Activated CD4-positive, alpha-beta memory T cell treated with anti-CD3 and anti-CD28 coated beads for 36 hours (primary cell): ENCODE results near the gene JAKMIP1. TPM values are rescaled to one million over a fixed set of nuclear protein-coding genes. Genes with fewer than 3 reads are reported as not detected.
A peak's percentile ranks its signal among the peaks of the same experiment; 100 is the strongest.

Experiments used
- CTCF ChIA-PET: fragments of 350-600 bp; sonication (Branson Sonifier 250); formaldehyde crosslinking; loops from one replicate; lab custom pipeline; 2021; ENCODE audit warnings: antibody characterized with exemption, inconsistent platforms; lab: Charles Lee
- POLR2A ChIA-PET: fragments of 350-600 bp; sonication (Branson Sonifier 250); formaldehyde crosslinking; loops from one replicate; lab custom pipeline; 2021; ENCODE audit warnings: antibody characterized with exemption; lab: Charles Lee
- DNase-seq: peaks from one replicate; pipeline ENCODE4 v3.0.0-alpha.2; 2020
- H3K27ac Mint-ChIP-seq: one replicate; pipeline ENCODE4 v1.8.0; 2021; ENCODE audit warnings: mixed read lengths
- H3K27me3 Mint-ChIP-seq: one replicate; pipeline ENCODE4 v1.8.0; 2021; ENCODE audit warnings: mixed read lengths
- H3K36me3 Mint-ChIP-seq: one replicate; pipeline ENCODE4 v1.8.0; 2021; ENCODE audit warnings: mixed read lengths
- H3K4me1 Mint-ChIP-seq: one replicate; pipeline ENCODE4 v1.8.0; 2021; ENCODE audit warnings: low read depth, mixed read lengths
- H3K4me3 Mint-ChIP-seq: one replicate; pipeline ENCODE4 v1.8.0; 2021; ENCODE audit warnings: mild to moderate bottlenecking, mixed read lengths
- H3K9me3 Mint-ChIP-seq: one replicate; pipeline ENCODE4 v1.8.0; 2021; ENCODE audit warnings: mixed read lengths
- intact Hi-C: fragments of 100-400 bp; cut with micrococcal nuclease; formaldehyde crosslinking; loops from one replicate; pipeline ENCODE4 v1.15.1; 2023
- total RNA-seq, 2 experiments: library from RNA; stranded (reverse); gene quantifications; one replicate each; pipeline ENCODE4 v1.2.3, GENCODE V29; 2021

Gene JAKMIP1
- 10 to 100 TPM; 17.7 to 18.1 TPM for total RNA-seq

DNA sequence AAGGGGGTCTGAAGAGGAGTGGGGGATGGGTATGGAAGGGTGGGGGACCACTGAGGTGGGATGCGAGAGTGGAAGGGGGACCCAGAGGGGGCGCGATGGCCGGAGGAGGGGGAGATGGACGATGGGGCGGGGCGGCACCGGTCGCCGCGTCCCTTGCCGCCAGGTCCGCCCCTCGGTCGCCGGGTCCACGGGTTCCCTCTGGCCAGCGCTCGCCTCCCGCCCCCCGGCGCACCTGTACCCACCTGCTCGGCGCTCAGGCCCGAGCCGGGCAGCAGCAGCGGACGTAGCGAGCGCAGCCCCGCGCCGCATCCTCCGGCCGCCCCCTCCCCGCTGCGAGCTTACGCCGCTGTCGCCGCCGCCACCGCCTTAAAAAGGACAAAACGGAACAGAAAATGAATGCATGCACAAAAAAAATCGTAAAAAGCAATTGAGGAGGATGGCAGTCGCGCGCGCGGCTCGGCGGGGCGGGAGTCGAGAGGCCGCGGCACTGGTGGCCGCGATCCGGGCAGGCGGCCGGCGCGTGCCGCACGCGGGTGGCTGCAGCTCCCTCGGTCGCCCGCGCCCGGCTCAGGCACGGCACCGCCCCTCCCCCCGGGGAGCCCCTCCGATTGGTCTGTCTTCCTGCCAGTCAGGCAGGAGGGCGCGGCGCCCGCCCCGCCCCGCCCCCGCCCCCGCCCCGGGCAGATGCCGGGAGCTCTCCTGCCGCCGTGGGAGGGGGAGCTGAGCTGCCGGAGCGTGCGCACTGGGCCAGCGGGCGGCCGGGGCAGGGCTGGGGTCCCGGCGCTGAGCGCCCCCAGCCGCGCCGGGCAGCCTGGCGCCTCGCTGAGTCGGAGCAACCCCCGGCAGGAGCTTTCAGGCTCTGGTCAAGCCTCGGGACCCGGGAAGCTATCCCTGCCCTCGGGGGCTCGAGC, at the start of gene JAKMIP1:
Gene JAKMIP1, minus strand, starts transcription at position 539 of the 911 bp plus-strand sequence. CDS start 87,699 bp downstream, outside the sequence.
- peaks cover 15% of the 10 kb centered on the region for H3K27me3 Mint-ChIP-seq
- intact Hi-C loops: no loop called here
- DNase-seq: peak; percentile 93
- ChIA-PET POLR2A (interaction anchor here (0.8 to 5.0 kb wide), 5 partner anchors 17 to 69 kb away, joined by 3 to 60 read pairs (median 6); partner anchors contain the start of gene WFS1), CTCF (interaction anchor here (0.9 to 2.6 kb wide), 6 partner anchors 17 to 131 kb away, joined by 3 to 6 read pairs (median 3); partner anchors contain the start of gene WFS1)
- H3K4me3 Mint-ChIP-seq: peak within 1 kb of the TSS; percentile 80
- peak within 1 kb of the TSS; percentile 74 for H3K27ac Mint-ChIP-seq
- H3K9me3 Mint-ChIP-seq: peaks cover 8% of the 10 kb centered on the region
- H3K36me3 Mint-ChIP-seq: peaks cover 7% of the 10 kb centered on the region
- peaks cover 35% of the 10 kb centered on the region for H3K4me1 Mint-ChIP-seq

DNA sequence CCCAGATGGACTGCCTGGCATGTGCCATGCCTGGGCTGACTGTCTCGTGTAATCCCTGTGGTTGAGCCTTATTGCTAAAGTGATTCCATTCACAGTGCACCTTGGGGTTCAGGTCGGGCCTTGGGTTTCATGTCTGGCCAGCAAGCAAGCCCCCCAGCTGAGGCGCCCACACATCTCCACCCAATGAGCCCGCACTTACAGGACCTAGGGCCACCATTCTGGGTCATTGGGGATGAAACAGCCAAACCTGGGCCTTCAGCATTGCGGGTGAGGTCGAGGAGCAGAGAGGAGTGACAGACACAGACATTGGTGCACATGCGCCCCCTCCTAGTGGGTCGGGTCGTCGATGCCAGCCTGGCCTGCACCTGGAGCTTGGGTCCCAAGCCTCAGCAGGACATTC, 48.0 kb upstream of the JAKMIP1 start:
- ChIA-PET CTCF (interaction anchor here (1.7 to 18.2 kb wide), 5 partner anchors 14 to 250 kb away, joined by 11 to 505 read pairs (median 64); no protein-coding TSS in a partner anchor), POLR2A (no interaction called here)
- H3K4me1 Mint-ChIP-seq: no peaks in the 10 kb centered on the region
- H3K27ac Mint-ChIP-seq: no peak overlapping the region
- intact Hi-C loops: no loop called here
- DNase-seq: no peak
- peaks cover 3% of the 10 kb centered on the region for H3K36me3 Mint-ChIP-seq
- peaks cover 14% of the 10 kb centered on the region for H3K9me3 Mint-ChIP-seq
- no peak overlapping the region for H3K4me3 Mint-ChIP-seq
- peaks cover 42% of the 10 kb centered on the region for H3K27me3 Mint-ChIP-seq

DNA sequence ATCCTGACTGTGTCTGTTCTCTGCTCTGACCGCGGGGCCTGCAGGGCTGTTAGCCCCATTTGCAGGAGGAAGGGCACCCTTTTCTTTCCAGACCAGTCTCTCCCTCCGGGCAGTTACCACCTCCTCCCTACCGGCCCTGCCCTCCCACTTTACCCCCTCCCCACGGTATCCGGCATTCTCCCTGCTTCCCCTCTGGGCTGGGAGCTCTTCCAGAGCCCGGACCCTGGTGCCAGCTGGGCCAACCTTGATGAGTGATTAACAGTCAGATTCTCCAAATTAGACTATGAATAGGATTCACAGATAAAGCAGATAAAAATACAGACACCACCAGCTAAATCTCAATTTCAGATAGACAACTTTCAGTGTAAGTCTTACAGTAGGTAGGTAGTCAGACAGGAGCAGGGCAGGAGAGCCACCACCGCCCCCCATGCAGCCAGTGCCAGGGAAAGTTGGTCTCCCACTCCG, 45.9 kb upstream of the JAKMIP1 start:
- Mint-ChIP-seq H3K27ac (no peak overlapping the region), H3K9me3 (peaks cover 14% of the 10 kb centered on the region), H3K4me1 (no peaks in the 10 kb centered on the region), H3K36me3 (peaks cover 3% of the 10 kb centered on the region), H3K4me3 (no peak overlapping the region), H3K27me3 (peaks cover 57% of the 10 kb centered on the region)
- no peak for DNase-seq
- intact Hi-C loops: no loop called here
- POLR2A ChIA-PET: no interaction called here
- CTCF ChIA-PET: interaction anchor here (18.2 kb wide), 1 partner anchor 82 kb away, joined by 505 read pairs; no protein-coding TSS in a partner anchor

DNA sequence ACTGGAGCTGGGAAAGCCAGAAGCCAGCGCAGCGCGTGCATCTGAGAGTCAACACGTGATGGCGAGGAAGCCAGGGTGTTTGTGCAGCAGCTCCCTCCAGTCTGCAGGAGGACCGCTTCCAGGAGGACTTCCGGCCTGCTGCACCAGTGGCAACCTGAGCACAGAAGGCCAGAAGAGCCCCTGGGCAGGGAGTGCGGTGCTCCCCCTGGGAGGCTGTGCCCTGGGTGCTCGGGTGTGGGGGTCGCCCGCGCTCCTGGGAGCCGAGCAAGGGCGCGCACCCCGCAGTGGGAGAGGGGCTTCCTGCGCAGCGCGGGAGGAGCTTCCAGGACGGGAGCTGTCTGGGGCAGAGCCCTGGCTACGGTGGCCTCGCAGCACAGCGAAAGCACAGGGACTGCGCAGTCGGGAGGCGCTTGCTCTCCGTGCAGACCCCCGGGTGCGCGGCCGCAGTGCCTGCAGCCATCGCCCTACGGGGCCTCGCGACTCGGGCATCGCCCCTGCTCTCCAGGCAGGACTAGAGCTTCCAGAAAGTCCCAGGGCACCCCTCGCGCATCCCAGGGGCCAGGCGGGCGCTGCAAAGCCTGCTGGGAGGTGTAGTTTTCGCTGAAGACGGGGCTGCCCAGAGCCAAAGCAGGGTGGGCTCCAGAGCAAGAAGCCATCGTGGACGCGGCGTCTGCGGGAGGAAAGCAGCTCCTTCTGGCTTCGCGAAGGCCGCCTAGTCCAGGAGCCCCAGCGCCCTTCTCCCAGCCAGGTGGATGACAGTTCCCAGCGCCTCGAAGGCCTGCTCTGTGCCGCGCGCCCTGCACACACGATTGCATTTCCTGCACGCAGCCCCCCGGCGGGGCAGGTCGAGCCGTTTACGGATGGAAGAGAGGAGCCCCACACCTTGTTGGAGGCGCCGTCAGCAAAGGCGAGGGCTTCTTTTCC, 45.2 kb upstream of the JAKMIP1 start:
- peaks cover 14% of the 10 kb centered on the region for H3K9me3 Mint-ChIP-seq
- intact Hi-C loops: no loop called here
- ChIA-PET POLR2A (no interaction called here), CTCF (interaction anchor here (18.2 kb wide), 1 partner anchor 82 kb away, joined by 505 read pairs; no protein-coding TSS in a partner anchor)
- H3K4me3 Mint-ChIP-seq: no peak overlapping the region
- H3K4me1 Mint-ChIP-seq: no peaks in the 10 kb centered on the region
- H3K27me3 Mint-ChIP-seq: peaks cover 53% of the 10 kb centered on the region
- H3K36me3 Mint-ChIP-seq: peaks cover 3% of the 10 kb centered on the region
- no peak for DNase-seq
- H3K27ac Mint-ChIP-seq: no peak overlapping the region

DNA sequence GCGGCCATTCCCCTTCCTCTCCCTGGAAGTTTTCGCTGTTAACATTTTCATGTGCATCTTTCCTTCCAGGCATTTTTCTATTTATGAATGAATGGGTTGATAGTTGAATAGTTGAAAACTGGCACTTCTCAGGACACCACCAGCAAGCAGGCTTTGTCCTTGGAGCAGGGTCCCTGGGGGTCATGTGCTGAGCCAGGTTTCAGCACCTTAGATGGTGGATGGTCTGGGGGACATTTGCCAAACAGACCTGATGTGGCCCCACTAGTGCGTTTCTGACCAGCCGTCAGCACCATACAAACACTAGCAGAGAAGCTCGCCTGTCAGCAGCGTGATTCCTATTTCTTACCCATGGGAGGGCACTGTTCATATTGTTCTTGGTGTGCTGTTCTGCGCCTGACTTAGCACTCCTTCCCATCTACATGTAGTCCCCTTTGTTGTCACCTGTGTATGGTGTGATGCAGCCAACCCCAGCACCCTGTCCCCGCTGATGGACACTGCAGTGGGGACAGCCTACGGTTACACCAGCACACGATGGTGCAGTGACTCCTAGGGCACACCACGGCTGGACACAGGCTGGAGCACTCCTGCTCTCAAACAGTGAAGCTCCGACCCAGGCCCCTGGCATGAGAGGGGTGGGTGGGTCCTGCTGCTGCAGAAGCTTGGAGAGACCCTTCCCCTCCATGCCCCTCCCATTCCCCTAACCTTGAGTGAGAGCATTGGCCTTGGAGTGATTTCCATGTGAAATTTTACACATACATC, 42.1 kb upstream of the JAKMIP1 start:
- POLR2A ChIA-PET: no interaction called here
- DNase-seq: no peak
- intact Hi-C loops: no loop called here
- H3K27me3 Mint-ChIP-seq: peaks cover 44% of the 10 kb centered on the region
- CTCF ChIA-PET: no interaction called here
- H3K4me1 Mint-ChIP-seq: no peaks in the 10 kb centered on the region
- no peak overlapping the region for H3K4me3 Mint-ChIP-seq
- H3K9me3 Mint-ChIP-seq: peaks cover 14% of the 10 kb centered on the region
- no peak overlapping the region for H3K27ac Mint-ChIP-seq
- H3K36me3 Mint-ChIP-seq: peaks cover 3% of the 10 kb centered on the region

DNA sequence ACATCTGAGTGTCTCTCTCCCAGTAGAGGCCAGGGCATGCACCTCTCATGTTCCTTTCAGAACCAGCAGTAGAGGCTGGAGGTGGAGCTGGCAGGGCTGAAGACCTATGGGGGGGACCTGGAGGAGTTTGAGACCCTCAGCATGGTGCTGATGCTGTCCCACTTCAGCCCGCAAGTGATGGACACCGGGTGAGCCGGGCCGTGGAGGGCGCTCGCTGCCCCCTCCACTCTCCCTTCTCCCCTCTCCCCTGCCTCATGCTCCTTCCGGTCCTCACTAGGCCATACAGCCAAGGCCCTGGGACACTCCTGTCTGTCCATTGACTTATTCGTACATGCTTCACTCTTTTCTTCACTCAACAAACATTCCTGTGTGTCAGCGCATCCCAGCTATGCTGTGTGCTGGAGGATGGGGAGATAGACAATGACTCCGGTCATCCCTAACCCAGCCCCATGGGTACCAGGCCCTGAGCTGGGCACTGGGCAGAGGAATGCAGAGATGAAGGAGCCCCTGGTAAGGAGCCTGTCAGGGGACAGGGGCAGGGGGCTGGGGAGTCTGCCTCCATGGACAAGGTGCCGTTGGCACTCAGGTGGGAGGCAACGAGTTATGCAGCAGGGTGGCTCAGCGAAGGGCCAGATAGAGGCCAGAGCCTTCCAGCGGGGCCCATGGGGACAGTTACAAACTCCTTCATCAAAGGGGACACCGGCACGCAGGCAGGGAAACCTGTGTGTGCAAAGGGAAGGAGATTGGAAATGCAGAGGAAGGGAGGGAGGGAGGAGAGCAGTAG, 40.9 kb upstream of the JAKMIP1 start:
- no peak overlapping the region for H3K4me3 Mint-ChIP-seq
- peaks cover 14% of the 10 kb centered on the region for H3K9me3 Mint-ChIP-seq
- no peak overlapping the region for H3K27ac Mint-ChIP-seq
- intact Hi-C loops: no loop called here
- H3K36me3 Mint-ChIP-seq: peaks cover 3% of the 10 kb centered on the region
- ChIA-PET POLR2A (no interaction called here), CTCF (interaction anchor here (4.1 kb wide), 1 partner anchor 9 kb away, joined by 27 read pairs; no protein-coding TSS in a partner anchor)
- DNase-seq: no peak
- H3K4me1 Mint-ChIP-seq: no peaks in the 10 kb centered on the region
- peaks cover 35% of the 10 kb centered on the region for H3K27me3 Mint-ChIP-seq

DNA sequence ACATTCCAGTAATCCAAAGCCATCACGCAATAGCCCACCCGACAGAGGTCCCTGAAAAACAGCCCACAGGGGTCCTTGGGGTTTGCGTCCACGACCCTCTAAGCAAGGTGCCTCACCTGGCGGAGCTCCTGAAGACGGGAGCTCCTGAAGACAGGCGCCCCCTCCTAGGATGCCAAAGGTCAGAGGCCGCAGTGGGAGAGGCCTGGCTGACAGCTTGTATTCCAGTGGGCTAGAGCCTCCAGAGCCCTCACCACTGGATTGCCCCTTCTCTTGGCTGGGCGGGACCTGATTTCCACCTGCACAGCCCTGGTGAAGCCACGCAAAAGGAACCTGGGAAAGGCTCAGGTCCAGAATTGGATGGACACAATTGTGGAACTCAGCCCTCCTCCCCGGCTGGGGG, 39.6 kb upstream of the JAKMIP1 start:
- no peak for DNase-seq
- no peak overlapping the region for H3K4me3 Mint-ChIP-seq
- H3K9me3 Mint-ChIP-seq: peaks cover 14% of the 10 kb centered on the region
- CTCF ChIA-PET: interaction anchor here (4.1 kb wide), 1 partner anchor 10 kb away, joined by 27 read pairs; no protein-coding TSS in a partner anchor
- H3K4me1 Mint-ChIP-seq: no peaks in the 10 kb centered on the region
- peaks cover 31% of the 10 kb centered on the region for H3K27me3 Mint-ChIP-seq
- H3K36me3 Mint-ChIP-seq: peaks cover 3% of the 10 kb centered on the region
- POLR2A ChIA-PET: no interaction called here
- no peak overlapping the region for H3K27ac Mint-ChIP-seq
- intact Hi-C loops: no loop called here

DNA sequence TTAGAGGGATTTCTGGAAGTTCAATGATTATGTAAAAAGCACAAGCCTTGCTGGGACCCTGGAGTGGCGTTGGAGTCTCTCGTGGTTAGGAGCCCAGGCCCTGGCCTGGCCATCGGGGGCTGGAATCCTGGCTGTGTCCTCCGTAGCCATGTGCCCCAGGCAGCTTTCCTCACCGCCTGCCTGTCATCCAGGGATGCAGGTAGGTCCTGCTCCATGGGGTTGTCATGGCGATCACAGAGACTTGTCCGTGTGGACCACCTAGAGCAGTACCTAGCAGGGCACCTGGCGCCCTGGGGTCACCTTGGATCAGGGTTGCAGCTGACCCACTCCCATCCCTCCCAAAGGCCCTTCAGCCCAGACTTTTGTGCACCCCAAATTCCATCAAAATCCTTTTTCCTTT, 39.1 kb upstream of the JAKMIP1 start:
- intact Hi-C loops: no loop called here
- ChIA-PET CTCF (interaction anchor here (4.1 kb wide), 1 partner anchor 11 kb away, joined by 27 read pairs; no protein-coding TSS in a partner anchor), POLR2A (no interaction called here)
- H3K4me1 Mint-ChIP-seq: no peaks in the 10 kb centered on the region
- peaks cover 9% of the 10 kb centered on the region for H3K9me3 Mint-ChIP-seq
- DNase-seq: no peak
- no peak overlapping the region for H3K4me3 Mint-ChIP-seq
- peaks cover 26% of the 10 kb centered on the region for H3K27me3 Mint-ChIP-seq
- H3K36me3 Mint-ChIP-seq: no peaks in the 10 kb centered on the region
- no peak overlapping the region for H3K27ac Mint-ChIP-seq

DNA sequence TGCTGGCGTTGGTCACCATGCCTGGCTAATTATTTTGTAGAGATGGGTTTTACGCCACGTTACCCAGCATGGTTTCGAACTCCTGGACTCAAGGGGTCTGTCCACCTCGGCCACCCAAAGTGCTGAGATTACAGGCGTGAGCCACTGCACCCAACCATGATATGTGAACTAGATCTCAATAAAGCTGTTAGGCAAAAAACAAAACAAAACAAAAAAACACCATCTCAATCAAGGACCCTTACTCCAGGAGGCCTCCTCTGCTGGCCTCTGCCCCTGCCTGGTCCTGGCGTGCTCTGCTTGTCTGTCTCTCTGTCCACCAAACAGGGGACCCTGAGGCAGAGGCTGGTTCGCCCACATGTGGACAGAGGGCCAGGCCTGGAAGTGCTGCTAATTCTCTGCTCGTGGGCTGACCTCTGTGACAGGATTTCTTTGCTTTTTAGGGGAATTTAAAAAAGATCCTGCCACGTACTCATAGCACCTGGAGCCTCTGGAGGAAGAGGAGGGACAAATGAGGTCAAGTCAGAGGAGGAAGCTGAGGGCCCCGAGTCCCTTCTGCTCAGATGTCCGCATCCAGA, 36.6 kb upstream of the JAKMIP1 start:
- CTCF ChIA-PET: no interaction called here
- no peaks in the 10 kb centered on the region for H3K9me3 Mint-ChIP-seq
- no peak overlapping the region for H3K27ac Mint-ChIP-seq
- no peak for DNase-seq
- H3K36me3 Mint-ChIP-seq: no peaks in the 10 kb centered on the region
- H3K4me3 Mint-ChIP-seq: no peak overlapping the region
- POLR2A ChIA-PET: no interaction called here
- intact Hi-C loops: no loop called here
- H3K4me1 Mint-ChIP-seq: no peaks in the 10 kb centered on the region
- H3K27me3 Mint-ChIP-seq: peaks cover 2% of the 10 kb centered on the region

DNA sequence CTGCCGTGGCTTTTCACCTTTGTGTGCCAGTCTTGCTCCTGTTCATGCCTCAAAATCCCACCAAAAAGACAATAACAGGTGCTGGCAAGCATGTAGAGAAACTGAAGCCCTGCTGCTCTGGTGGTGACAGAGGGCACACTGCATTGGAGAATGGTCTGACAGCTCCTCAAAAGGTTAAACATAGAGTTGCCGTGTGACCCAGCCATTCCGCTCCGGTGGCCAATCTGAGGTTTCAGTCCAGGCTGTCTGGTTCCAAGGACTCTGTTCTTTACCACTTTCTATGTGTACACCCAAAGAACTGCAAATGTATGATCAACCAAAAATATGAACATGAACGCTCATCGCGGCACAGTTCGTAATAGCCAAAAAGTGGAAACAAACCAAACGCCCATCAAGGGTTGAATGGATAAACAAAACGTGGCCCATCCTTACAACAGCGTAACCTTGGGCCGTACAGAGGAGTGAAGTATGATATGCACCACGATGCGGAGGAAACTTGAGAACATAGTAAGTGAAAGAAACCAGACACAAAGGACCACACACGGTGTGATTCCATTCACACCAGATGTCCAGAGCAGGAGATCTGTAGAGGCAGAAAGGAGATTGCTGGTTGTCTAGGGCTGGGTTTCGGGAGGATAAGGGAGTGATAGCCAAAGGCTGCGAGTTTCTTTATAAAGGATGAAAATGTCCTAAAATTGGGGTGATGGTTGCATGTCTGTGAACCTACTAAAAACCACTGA, 35.7 kb upstream of the JAKMIP1 start:
- H3K27me3 Mint-ChIP-seq: no peaks in the 10 kb centered on the region
- H3K9me3 Mint-ChIP-seq: no peaks in the 10 kb centered on the region
- DNase-seq: no peak
- no peak overlapping the region for H3K4me3 Mint-ChIP-seq
- intact Hi-C loops: no loop called here
- no peak overlapping the region for H3K27ac Mint-ChIP-seq
- ChIA-PET CTCF (no interaction called here), POLR2A (no interaction called here)
- no peaks in the 10 kb centered on the region for H3K36me3 Mint-ChIP-seq
- H3K4me1 Mint-ChIP-seq: no peaks in the 10 kb centered on the region
